ENCODE measurements around the gene HERC2.
"Not testable (repeated sequence)": the region's sequence is repeated elsewhere in the genome, so short reads cannot be mapped to it uniquely, and the experiment has no call there.

Gene HERC2

DNA sequence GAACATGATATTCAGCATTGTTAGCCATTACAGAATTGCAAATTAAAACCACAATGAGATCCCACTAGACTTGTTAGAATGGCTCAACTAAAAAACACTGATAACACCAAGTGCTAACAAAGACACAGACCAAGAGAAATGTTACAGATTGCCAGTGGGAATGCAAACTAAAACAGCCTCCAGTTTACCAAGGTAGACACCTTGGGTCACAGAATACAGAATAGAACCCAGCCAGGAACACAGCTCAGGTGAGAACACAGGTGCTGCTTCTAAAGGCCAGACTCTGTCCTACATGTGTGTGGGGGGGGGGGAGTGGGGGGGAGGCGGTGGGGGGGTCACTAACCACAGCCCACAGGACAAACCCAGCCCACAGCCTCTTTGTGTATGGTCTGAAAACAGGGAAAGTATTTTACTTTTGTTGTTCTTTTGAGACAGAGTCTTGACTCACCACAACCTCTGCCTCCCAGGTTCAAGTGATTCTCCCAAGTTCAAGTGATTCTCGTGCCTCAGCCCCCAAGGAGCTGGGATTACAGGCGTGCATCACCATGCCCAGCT, 26.9 kb downstream of the HERC2 start:
- H3K9ac ChIP-seq (ENCODE audit: low read depth, low read length); H3K4me1 ChIP-seq (ENCODE audit: insufficient read depth, low read length); H3K9me3 ChIP-seq (ENCODE audit: control insufficient read depth, insufficient read depth, low read length); H3K36me3 ChIP-seq (ENCODE audit: insufficient read depth, low read length): not testable (repeated sequence)

DNA sequence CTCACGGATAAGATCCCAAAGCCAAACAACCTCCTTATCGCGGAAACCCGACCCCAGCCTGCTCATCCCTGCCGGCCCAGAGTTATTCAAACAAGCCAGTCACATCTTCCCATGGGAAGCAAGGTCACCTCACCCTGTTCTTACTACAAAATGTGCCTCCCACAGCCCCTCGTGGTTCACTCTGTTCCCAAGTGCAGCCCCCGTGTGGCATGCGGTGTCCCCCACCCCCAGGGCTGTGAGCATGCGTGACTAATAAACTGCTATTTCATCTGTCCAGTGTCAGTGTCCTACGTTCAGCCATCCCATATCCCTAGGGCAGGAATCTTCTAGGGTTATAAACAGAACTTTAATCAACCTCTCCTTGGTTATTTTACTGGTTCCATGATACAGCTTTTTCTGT, 27.4 kb downstream of the HERC2 start:
- H3K36me3 ChIP-seq (ENCODE audit: insufficient read depth, low read length): peaks cover 13% of the 10 kb centered on the region
- not testable (repeated sequence) for H3K4me1 ChIP-seq (ENCODE audit: insufficient read depth, low read length); H3K9ac ChIP-seq (ENCODE audit: low read depth, low read length); H3K9me3 ChIP-seq (ENCODE audit: control insufficient read depth, insufficient read depth, low read length)

DNA sequence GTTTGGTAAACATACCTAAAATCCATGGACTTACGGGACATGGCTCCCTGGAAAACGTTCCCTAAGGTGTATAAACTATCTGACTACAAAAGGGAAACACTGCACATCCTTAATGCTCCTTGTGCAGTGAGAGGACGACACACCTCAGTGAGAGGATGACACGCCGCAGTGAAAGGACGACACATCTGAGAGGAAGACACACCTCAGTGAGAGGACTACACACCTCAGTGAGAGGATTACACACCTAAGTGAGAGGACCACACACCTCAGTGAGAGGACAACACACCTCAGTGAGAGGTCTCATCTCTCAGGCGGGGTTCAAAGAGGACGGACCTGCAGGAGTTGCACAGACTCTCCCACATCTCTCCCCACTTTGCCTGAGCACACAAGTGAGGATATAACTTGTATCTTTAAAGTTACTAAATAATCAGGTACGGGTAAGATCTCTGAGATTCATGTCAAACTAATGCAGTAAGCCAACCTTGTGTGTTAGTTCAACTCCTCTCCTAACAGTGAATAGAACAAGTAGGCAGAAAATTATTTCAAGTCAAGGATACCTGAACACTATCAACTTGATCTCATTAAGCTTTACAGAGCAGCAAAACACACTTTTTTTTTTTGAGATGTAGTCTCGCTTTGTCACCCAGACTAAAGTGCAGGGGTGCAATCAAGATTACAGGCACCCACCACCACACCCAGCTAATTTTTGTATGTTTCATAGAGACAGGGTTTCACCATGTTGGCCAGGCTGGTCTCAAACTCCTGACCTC, 32.1 kb downstream of the HERC2 start:
- Histone ChIP-seq H3K9ac (ENCODE audit: low read depth, low read length) (no peak overlapping the region), H3K9me3 (ENCODE audit: control insufficient read depth, insufficient read depth, low read length) (peaks cover 7% of the 10 kb centered on the region), H3K36me3 (ENCODE audit: insufficient read depth, low read length) (peaks cover 13% of the 10 kb centered on the region), H3K4me1 (ENCODE audit: insufficient read depth, low read length) (no peaks in the 10 kb centered on the region)

DNA sequence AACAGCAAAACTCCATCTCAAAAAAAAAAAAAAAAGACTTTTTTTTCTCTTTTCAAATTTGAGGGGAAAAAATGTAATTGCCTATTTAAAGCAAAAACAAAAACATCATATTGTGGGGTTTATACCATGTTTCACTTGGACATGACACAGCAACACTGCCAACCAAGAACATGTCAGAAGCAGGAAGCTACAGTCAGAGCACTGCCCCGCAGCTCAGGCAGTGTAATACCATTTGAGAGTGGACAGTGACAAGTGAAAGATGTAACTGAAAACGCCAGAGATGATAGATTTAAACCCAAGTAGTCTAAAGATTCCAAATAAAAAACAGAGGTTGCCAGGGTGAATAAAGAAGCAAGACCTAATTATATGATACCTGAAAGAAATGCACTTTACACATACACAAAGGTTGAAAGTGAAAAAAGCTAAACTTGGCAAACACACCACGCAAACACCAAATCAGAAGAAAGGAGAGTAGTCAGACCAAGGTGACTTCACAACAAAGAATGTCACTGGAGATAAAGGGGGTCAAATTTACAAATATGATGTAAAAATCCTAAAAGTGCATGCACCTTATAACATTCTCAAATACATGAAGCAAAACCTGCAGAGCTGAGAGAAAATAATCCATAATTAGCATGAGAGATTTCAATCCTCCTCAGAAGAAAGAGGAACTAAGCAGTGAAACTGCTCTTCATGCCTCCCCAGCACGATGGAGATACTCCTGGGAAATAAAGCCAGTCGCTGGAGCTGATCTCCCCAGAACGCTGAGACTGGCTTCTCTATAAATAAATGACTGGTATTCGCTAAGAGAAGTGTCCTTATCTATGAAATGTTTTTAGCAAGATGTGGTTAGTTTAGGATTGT, 32.9 kb downstream of the HERC2 start:
- not testable (repeated sequence) for H3K9ac ChIP-seq (ENCODE audit: low read depth, low read length); H3K4me1 ChIP-seq (ENCODE audit: insufficient read depth, low read length); H3K9me3 ChIP-seq (ENCODE audit: control insufficient read depth, insufficient read depth, low read length)
- H3K36me3 ChIP-seq (ENCODE audit: insufficient read depth, low read length): peaks cover 13% of the 10 kb centered on the region

DNA sequence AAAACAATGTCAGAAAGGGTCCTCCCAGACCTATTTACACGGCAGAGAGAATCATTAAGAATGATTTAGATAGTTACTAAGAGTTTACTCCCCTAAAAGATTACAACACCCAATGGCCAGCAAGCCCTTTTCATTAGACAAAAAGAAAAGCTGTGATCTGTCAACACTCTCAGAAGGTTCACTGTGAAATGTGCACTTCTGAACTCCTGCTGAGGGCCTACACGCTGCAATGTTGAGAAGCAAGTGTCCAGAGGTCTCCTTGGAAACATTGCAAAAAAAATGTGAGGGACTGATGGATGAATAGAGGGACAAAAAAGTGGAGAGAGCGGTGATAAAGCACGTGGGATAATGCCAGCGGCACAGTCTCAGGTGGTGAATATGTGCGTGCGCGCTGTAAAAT, 35.3 kb downstream of the HERC2 start:
- peaks cover 13% of the 10 kb centered on the region for H3K36me3 ChIP-seq (ENCODE audit: insufficient read depth, low read length)
- H3K4me1 ChIP-seq (ENCODE audit: insufficient read depth, low read length): not testable (repeated sequence)

DNA sequence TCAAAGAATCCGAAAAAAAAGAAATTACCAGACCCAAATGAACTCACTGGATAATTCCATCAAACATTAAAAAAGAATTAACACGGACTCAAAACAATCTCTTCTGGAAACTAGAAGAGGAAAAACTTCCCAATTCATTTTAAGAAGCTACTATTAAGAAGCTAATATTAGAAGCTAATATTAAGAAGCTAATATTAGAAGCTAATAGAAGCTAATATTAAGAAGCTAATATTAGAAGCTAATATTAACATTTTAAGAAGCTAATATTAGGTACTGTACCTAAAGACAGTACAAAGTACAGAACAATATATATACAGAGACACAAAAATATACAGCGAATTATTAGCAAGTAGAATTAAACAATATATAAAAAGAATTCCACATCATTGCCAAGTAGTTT, 35.9 kb downstream of the HERC2 start:
- Histone ChIP-seq H3K9me3 (ENCODE audit: control insufficient read depth, insufficient read depth, low read length) (peaks cover 7% of the 10 kb centered on the region), H3K9ac (ENCODE audit: low read depth, low read length) (no peak overlapping the region), H3K4me1 (ENCODE audit: insufficient read depth, low read length) (no peaks in the 10 kb centered on the region), H3K36me3 (ENCODE audit: insufficient read depth, low read length) (peaks cover 9% of the 10 kb centered on the region)

More for the DNA sequence above, 35.3 kb downstream of the HERC2 start:
- not testable (repeated sequence) for H3K9ac ChIP-seq (ENCODE audit: low read depth, low read length); H3K9me3 ChIP-seq (ENCODE audit: control insufficient read depth, insufficient read depth, low read length)

DNA sequence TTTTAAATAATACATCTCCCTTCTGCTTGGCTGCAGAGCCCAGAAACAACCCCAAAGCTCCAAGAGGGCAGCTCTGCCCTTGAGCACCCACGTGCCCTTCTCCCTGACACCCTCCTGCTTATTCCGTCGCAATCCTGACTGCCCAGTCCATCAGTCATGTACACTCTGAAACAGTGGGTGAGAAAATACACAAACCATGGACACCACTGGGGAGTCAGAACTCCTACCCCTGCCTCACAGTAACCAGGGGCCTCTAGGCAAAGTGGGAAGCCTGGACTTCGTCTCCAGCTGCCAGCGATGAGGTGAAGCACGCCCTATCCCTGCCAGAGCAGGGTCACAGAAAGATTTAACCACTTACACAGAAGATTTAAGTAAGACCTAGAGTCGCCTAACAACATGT, 40.1 kb downstream of the HERC2 start:
- no peaks in the 10 kb centered on the region for H3K9me3 ChIP-seq (ENCODE audit: control insufficient read depth, insufficient read depth, low read length)
- no peak overlapping the region for H3K9ac ChIP-seq (ENCODE audit: low read depth, low read length)
- H3K36me3 ChIP-seq (ENCODE audit: insufficient read depth, low read length): peaks cover 3% of the 10 kb centered on the region; the same call in 1 of the 2 replicates

DNA sequence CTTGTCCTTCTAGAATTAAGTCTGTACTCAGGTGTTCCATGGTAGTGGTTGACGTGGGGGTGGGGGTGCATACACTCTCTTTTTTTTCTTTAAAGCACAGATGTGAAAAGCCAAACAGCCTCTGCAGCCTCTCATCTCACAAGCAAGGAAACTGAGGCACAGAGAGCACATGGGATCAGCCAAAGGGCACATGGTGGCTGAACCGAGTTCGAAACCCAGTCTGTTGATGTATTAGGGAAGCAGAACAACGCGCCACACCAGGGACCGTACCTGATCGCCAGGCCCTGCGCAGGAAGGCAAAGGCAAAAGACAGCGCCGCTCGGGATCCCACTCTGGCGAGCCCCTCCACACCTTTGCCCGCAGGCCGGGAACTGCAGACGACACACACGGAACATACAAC, 47.3 kb downstream of the HERC2 start:
- H3K36me3 ChIP-seq (ENCODE audit: insufficient read depth, low read length): no peaks in the 10 kb centered on the region
- H3K9ac ChIP-seq (ENCODE audit: low read depth, low read length): no peak overlapping the region
- no peaks in the 10 kb centered on the region for H3K9me3 ChIP-seq (ENCODE audit: control insufficient read depth, insufficient read depth, low read length)
- H3K4me1 ChIP-seq (ENCODE audit: insufficient read depth, low read length): no peaks in the 10 kb centered on the region

More for the DNA sequence above, 40.1 kb downstream of the HERC2 start:
- no peaks in the 10 kb centered on the region for H3K4me1 ChIP-seq (ENCODE audit: insufficient read depth, low read length)

DNA sequence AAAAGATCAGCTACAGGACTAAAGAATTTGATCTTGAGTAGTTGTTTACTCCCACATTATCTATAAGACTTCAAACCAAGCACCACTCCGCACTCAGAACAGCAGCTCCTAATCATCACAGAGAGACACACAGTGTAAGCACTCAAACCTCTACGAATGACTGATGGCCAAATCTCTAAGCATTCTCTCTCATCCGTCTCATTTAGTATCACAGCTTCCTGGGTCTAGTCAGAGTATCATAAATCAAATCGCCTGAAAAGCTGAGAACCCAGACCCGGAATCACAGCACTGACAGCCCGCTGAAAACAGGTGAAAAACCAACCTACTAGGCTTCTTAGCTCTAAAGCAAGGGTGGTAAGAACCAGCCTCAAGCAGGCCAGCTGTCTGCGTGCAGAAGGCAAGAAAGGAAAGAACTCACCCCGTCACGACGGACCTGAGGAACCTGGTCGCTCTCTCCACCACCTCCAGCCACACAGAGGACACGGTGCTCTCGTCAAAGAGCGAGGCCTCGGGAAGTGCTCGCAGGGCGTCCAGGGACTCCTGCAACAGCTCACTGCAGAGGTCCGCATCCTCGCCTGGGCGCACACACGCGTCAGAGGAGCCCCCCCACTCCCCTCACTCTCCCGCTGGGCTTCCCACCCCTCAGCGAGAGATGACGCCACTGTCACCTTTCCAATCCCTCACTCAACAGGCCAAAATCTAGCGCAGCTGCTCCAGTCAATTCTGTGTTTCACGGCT, 47.9 kb downstream of the HERC2 start:
- Histone ChIP-seq H3K9ac (ENCODE audit: low read depth, low read length) (no peak overlapping the region), H3K9me3 (ENCODE audit: control insufficient read depth, insufficient read depth, low read length) (no peaks in the 10 kb centered on the region), H3K36me3 (ENCODE audit: insufficient read depth, low read length) (no peaks in the 10 kb centered on the region), H3K4me1 (ENCODE audit: insufficient read depth, low read length) (no peaks in the 10 kb centered on the region)

DNA sequence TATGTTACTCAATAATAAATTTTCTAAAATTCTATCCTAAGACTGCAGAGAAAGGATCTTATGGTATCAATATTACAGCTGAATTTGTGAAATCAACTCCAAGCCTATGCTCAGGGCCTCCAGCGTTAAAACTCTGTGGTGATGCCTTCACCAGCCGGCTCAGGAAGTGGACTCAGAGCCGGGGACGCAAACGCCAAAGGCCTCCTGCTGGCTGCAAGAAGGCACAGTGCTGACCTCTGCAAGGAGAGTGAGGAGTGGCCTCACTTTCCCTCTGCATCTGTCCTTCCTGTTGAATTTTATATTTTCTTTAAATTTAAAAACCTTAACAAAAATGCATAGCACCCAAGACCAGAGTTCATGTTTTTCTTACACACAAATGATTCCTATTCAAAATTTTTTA, 48.5 kb downstream of the HERC2 start:
- Histone ChIP-seq H3K9me3 (ENCODE audit: control insufficient read depth, insufficient read depth, low read length) (no peaks in the 10 kb centered on the region), H3K36me3 (ENCODE audit: insufficient read depth, low read length) (peaks cover 3% of the 10 kb centered on the region; the same call in 1 of the 2 replicates), H3K9ac (ENCODE audit: low read depth, low read length) (no peak overlapping the region), H3K4me1 (ENCODE audit: insufficient read depth, low read length) (no peaks in the 10 kb centered on the region)

DNA sequence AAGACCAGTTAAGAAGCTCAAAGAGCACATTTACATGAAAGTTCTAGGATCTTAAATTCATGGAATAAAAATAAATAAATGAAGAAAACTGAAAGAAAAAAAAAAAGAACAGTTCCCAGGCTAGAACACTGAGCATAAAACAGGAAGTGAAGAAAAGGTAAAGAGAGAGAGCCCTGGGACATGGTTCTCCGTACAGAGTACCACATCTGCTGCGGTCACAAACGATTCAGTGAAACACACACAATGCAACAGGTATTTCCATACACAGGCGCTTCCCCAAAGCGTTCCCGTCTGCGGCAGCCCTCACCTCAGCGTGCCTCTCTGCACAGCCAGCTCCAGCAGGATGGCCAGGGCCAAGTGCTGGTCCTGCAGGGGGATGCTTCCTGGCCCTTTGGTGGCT, 49.4 kb downstream of the HERC2 start:
- H3K4me1 ChIP-seq (ENCODE audit: insufficient read depth, low read length): no peaks in the 10 kb centered on the region
- no peaks in the 10 kb centered on the region for H3K9me3 ChIP-seq (ENCODE audit: control insufficient read depth, insufficient read depth, low read length)
- peaks cover 6% of the 10 kb centered on the region for H3K36me3 ChIP-seq (ENCODE audit: insufficient read depth, low read length)
- no peak overlapping the region for H3K9ac ChIP-seq (ENCODE audit: low read depth, low read length)

DNA sequence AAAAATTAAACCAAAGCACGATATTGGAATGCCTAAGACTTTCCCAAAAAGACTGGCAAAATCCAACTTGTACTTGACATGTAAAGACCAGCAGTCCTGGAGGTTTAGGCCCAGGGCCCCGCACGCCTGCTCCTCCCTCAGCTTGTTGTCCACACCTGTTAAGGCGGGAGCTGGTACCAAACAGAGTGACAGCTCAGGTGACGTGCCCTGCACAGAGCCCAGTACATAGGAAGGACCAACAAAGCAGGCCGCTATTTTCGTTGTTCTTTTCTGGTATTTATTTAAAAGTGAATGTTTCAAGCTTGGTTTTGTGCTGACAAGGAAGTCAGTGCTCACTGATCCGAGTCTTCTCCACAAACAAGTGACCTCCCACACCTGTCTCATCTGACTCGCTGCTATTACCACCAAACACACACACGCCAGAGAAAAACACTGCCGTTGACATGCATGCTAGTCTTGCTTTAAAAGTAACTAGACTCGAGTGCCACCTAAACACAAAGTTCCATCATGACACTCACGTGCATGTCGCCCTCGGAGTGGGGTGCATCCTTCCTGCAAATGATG, 50.2 kb downstream of the HERC2 start:
- Histone ChIP-seq H3K36me3 (ENCODE audit: insufficient read depth, low read length) (peaks cover 6% of the 10 kb centered on the region), H3K4me1 (ENCODE audit: insufficient read depth, low read length) (no peaks in the 10 kb centered on the region), H3K9me3 (ENCODE audit: control insufficient read depth, insufficient read depth, low read length) (no peaks in the 10 kb centered on the region)

DNA sequence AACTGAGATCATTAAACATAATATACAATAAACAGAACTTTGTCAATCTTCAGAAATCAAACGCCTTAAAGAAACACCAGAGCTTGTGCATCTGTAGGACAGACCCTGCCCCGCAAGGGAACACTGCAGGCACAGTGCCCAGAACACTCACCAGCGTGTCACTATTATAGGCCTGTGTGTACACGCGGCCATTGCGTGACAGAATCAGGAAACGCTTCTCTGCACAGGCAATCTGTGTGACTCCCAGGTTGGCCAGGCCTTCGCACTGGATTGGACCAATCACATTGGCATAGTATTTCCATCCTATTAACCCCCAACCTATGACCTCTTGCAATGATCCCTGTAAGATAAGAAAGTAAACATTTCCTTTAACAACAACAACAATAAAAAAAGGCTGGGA, 52.9 kb downstream of the HERC2 start:
- H3K9ac ChIP-seq (ENCODE audit: low read depth, low read length): no peak overlapping the region
- peaks cover 16% of the 10 kb centered on the region for H3K36me3 ChIP-seq (ENCODE audit: insufficient read depth, low read length)
- no peaks in the 10 kb centered on the region for H3K9me3 ChIP-seq (ENCODE audit: control insufficient read depth, insufficient read depth, low read length)
- no peaks in the 10 kb centered on the region for H3K4me1 ChIP-seq (ENCODE audit: insufficient read depth, low read length)

More for the DNA sequence above, 50.2 kb downstream of the HERC2 start:
- H3K9ac ChIP-seq (ENCODE audit: low read depth, low read length): no peak overlapping the region

DNA sequence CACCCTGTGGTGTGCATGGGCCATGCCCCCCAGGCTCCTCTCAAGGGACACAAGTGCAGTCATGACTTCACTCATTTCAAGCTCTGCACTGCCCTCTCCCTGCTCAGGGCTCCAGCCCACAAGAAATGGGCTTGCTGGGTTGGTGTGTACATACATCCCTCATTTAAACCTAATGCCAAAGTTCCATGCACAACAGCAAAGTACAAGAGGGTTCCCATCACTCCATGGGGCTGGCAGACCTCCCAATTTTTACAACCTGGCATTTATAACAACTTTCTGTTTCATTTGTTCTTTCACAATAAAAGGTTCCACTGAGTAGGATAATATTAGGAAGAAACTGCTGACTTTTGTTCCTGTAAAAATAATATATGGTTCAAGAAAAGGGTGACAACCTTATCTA, 54.3 kb downstream of the HERC2 start:
- no peak overlapping the region for H3K9ac ChIP-seq (ENCODE audit: low read depth, low read length)
- H3K9me3 ChIP-seq (ENCODE audit: control insufficient read depth, insufficient read depth, low read length): no peaks in the 10 kb centered on the region
- no peaks in the 10 kb centered on the region for H3K4me1 ChIP-seq (ENCODE audit: insufficient read depth, low read length)
- peaks cover 19% of the 10 kb centered on the region for H3K36me3 ChIP-seq (ENCODE audit: insufficient read depth, low read length)
